ENCODE results near the gene GABPA.

GRCh38 chr21:25709684-25710265 is 25.0 kb upstream of the GABPA start:
- TF ChIP-seq CTCF (IDR thresholded peaks at IDR 0.05): no peak
- TF ChIP-seq EZH2 (IDR thresholded peaks at IDR 0.05): no peak

Data from neural progenitor cell (in vitro differentiated cells).